ENCODE results near the gene MINK1.
"Not testable (repeated sequence)": the region's sequence is repeated elsewhere in the genome, so short reads cannot be mapped to it uniquely, and the experiment has no call there.

The MINK1 gene

GRCh38 chr17:4869058-4869998 is 36.2 kb downstream of the MINK1 start:
- not testable (repeated sequence) for H3K4me1 Mint-ChIP-seq; H3K27ac Mint-ChIP-seq; DNase-seq (ENCODE audit: low spot score in 2 of 2); ATAC-seq; H3K4me3 Mint-ChIP-seq; H3K9me3 Mint-ChIP-seq
- H3K36me3 Mint-ChIP-seq: peaks cover 19% of the 10 kb centered on the region

- H3K9me3 Mint-ChIP-seq: no peaks in the 10 kb centered on the region
- peaks cover 7% of the 10 kb centered on the region for H3K4me1 Mint-ChIP-seq
- no peak overlapping the region for H3K4me3 Mint-ChIP-seq
- H3K27ac Mint-ChIP-seq: no peak overlapping the region
- ATAC-seq (no peak), DNase-seq (ENCODE audit: low spot score in 2 of 2) (no peak)
- H3K36me3 Mint-ChIP-seq: peaks cover 15% of the 10 kb centered on the region
These were observed 37.7 kb downstream of the MINK1 start for GRCh38 chr17:4870855-4871254.

- ATAC-seq: no peak
- no peak for DNase-seq (ENCODE audit: low spot score in 2 of 2)
- Mint-ChIP-seq H3K36me3 (peaks cover 31% of the 10 kb centered on the region), H3K4me1 (peaks cover 7% of the 10 kb centered on the region), H3K9me3 (no peaks in the 10 kb centered on the region), H3K27ac (peak overlapping the region; percentile 38), H3K4me3 (no peak overlapping the region)
These were observed 39.6 kb downstream of the MINK1 start for GRCh38 chr17:4872786-4873185.

- DNase-seq (ENCODE audit: low spot score in 2 of 2): no peak
- Mint-ChIP-seq H3K4me3 (no peak overlapping the region), H3K36me3 (peaks cover 39% of the 10 kb centered on the region), H3K4me1 (peaks cover 13% of the 10 kb centered on the region), H3K27ac (no peak overlapping the region), H3K9me3 (no peaks in the 10 kb centered on the region)
- no peak for ATAC-seq
These were observed 43.9 kb downstream of the MINK1 start for GRCh38 chr17:4877089-4877488.

GRCh38 chr17:4879601-4880000 is 46.5 kb downstream of the MINK1 start:
- no peaks in the 10 kb centered on the region for H3K9me3 Mint-ChIP-seq
- no peak overlapping the region for H3K4me3 Mint-ChIP-seq
- peaks cover 6% of the 10 kb centered on the region for H3K4me1 Mint-ChIP-seq
- no peak for DNase-seq (ENCODE audit: low spot score in 2 of 2)
- ATAC-seq: no peak
- H3K27ac Mint-ChIP-seq: peak overlapping the region; percentile 50
- peaks cover 58% of the 10 kb centered on the region for H3K36me3 Mint-ChIP-seq

- H3K4me1 Mint-ChIP-seq: peaks cover 12% of the 10 kb centered on the region
- DNase-seq (ENCODE audit: low spot score in 2 of 2) (no peak), ATAC-seq (no peak)
- no peak overlapping the region for H3K27ac Mint-ChIP-seq
- H3K4me3 Mint-ChIP-seq: no peak overlapping the region
- H3K9me3 Mint-ChIP-seq: no peaks in the 10 kb centered on the region
- H3K36me3 Mint-ChIP-seq: peaks cover 64% of the 10 kb centered on the region
These were observed 47.7 kb downstream of the MINK1 start for GRCh38 chr17:4880857-4881256.

GRCh38 chr17:4881761-4882555 is 48.8 kb downstream of the MINK1 start:
- peak overlapping the region; percentile 32 for H3K27ac Mint-ChIP-seq
- H3K4me1 Mint-ChIP-seq: peaks cover 12% of the 10 kb centered on the region
- no peak overlapping the region for H3K4me3 Mint-ChIP-seq
- H3K9me3 Mint-ChIP-seq: no peaks in the 10 kb centered on the region
- peaks cover 68% of the 10 kb centered on the region for H3K36me3 Mint-ChIP-seq
- peak; percentile 46 to 72 for DNase-seq (ENCODE audit: low spot score in 2 of 2)
- peak; percentile 78 for ATAC-seq

GRCh38 chr17:4884489-4884888 is 51.3 kb downstream of the MINK1 start:
- peak overlapping the region; percentile 21 for H3K27ac Mint-ChIP-seq
- peaks cover 6% of the 10 kb centered on the region for H3K4me1 Mint-ChIP-seq
- H3K36me3 Mint-ChIP-seq: peaks cover 72% of the 10 kb centered on the region
- no peak for DNase-seq (ENCODE audit: low spot score in 2 of 2)
- H3K4me3 Mint-ChIP-seq: no peak overlapping the region
- no peak for ATAC-seq
- H3K9me3 Mint-ChIP-seq: no peaks in the 10 kb centered on the region

- peaks cover 78% of the 10 kb centered on the region for H3K36me3 Mint-ChIP-seq
- ATAC-seq (no peak), DNase-seq (ENCODE audit: low spot score in 2 of 2) (no peak)
- H3K4me3 Mint-ChIP-seq: no peak overlapping the region
- no peaks in the 10 kb centered on the region for H3K9me3 Mint-ChIP-seq
- peaks cover 6% of the 10 kb centered on the region for H3K4me1 Mint-ChIP-seq
- H3K27ac Mint-ChIP-seq: peak overlapping the region; percentile 68
These were observed 53.7 kb downstream of the MINK1 start for GRCh38 chr17:4886830-4887229.

GRCh38 chr17:4887581-4887980 is 54.4 kb downstream of the MINK1 start:
- ATAC-seq: no peak
- Mint-ChIP-seq H3K27ac (peak overlapping the region; percentile 10), H3K4me1 (peaks cover 6% of the 10 kb centered on the region), H3K36me3 (peaks cover 76% of the 10 kb centered on the region), H3K4me3 (no peak overlapping the region), H3K9me3 (no peaks in the 10 kb centered on the region)
- DNase-seq (ENCODE audit: low spot score in 2 of 2): no peak

- no peak for DNase-seq (ENCODE audit: low spot score in 2 of 2)
- no peak overlapping the region for H3K27ac Mint-ChIP-seq
- no peak overlapping the region for H3K4me3 Mint-ChIP-seq
- H3K4me1 Mint-ChIP-seq: no peaks in the 10 kb centered on the region
- peaks cover 85% of the 10 kb centered on the region for H3K36me3 Mint-ChIP-seq
- no peaks in the 10 kb centered on the region for H3K9me3 Mint-ChIP-seq
- no peak for ATAC-seq
These were observed 58.6 kb downstream of the MINK1 start for GRCh38 chr17:4891411-4892410.

- peaks cover 77% of the 10 kb centered on the region for H3K36me3 Mint-ChIP-seq
- no peaks in the 10 kb centered on the region for H3K9me3 Mint-ChIP-seq
These were observed 59.5 kb downstream of the MINK1 start for GRCh38 chr17:4892499-4893221.

GRCh38 chr17:4893272-4893671 is 60.1 kb downstream of the MINK1 start:
- Mint-ChIP-seq H3K4me1 (peaks cover 3% of the 10 kb centered on the region), H3K36me3 (peaks cover 72% of the 10 kb centered on the region)

More at GRCh38 chr17:4892499-4893221, 59.5 kb downstream of the MINK1 start:
- DNase-seq (ENCODE audit: low spot score in 2 of 2) (no peak), ATAC-seq (no peak)
- Mint-ChIP-seq H3K4me3 (no peak overlapping the region), H3K4me1 (no peaks in the 10 kb centered on the region), H3K27ac (no peak overlapping the region)

More at GRCh38 chr17:4893272-4893671, 60.1 kb downstream of the MINK1 start:
- ATAC-seq (no peak), DNase-seq (ENCODE audit: low spot score in 2 of 2) (no peak)
- Mint-ChIP-seq H3K27ac (no peak overlapping the region), H3K9me3 (no peaks in the 10 kb centered on the region), H3K4me3 (no peak overlapping the region)

All from stimulated activated effector memory CD8-positive, alpha-beta T cell treated with anti-CD3 and anti-CD28 coated beads, Interleukin-12 subunit alpha, Interleukin-12 subunit beta, amount 100 ng/mL, for 72 hours (primary cell).